Activated T-helper 1 cell treated with anti-CD3 and anti-CD28 coated beads, Interleukin-12 subunit alpha, Interleukin-12 subunit beta, Interleukin-2, Interleukin-4 antibody, amounts not matched to agents 30 ng/mL and 10 ng/mL and 1 ng/mL, durations not matched to agents 14 hours and 24 hours and 36 hours (primary cell): ENCODE data around the gene CBFA2T2. TPM values are rescaled to one million over a fixed set of nuclear protein-coding genes. Genes with fewer than 3 reads are reported as not detected.
"Not testable (repeated sequence)": the region's sequence is repeated elsewhere in the genome, so short reads cannot be mapped to it uniquely, and the experiment has no call there.

ENCODE experiments used
- DNase-seq: peaks from one replicate; pipeline ENCODE4 v3.0.0; 2021; ENCODE audit warnings: low spot score
- H3K27ac Mint-ChIP-seq: one replicate; pipeline ENCODE4 v1.8.0; 2021; ENCODE audit warnings: mild to moderate bottlenecking, mixed read lengths
- H3K27me3 Mint-ChIP-seq: one replicate; pipeline ENCODE4 v1.8.0; 2022; ENCODE audit warnings: mild to moderate bottlenecking, moderate library complexity, mixed read lengths; ENCODE audit not compliant: insufficient read depth
- H3K36me3 Mint-ChIP-seq: one replicate; pipeline ENCODE4 v1.8.0; 2021; ENCODE audit warnings: low read depth, mixed read lengths
- H3K4me1 Mint-ChIP-seq: one replicate; pipeline ENCODE4 v1.8.0; 2021; ENCODE audit warnings: low read depth, mixed read lengths
- H3K4me3 Mint-ChIP-seq: one replicate; pipeline ENCODE4 v1.8.0; 2021; ENCODE audit warnings: mild to moderate bottlenecking, moderate library complexity, mixed read lengths
- H3K9me3 Mint-ChIP-seq: one replicate; pipeline ENCODE4 v1.8.0; 2021; ENCODE audit warnings: mixed read lengths
- intact Hi-C: fragments of 100-400 bp; cut with micrococcal nuclease; formaldehyde crosslinking; loops from one replicate; pipeline ENCODE4 v1.15.1; 2024
- total RNA-seq: library from RNA; stranded (reverse); gene quantifications from 2 replicates; pipeline ENCODE4 v1.2.3, GENCODE V29; 2022

Gene CBFA2T2
- total RNA-seq, 1 donor from 2014 or later, result 12.0 TPM

GRCh38 chr20:33456916-33457642 lies 32.8 kb upstream of the CBFA2T2 start:
- not testable (repeated sequence) for H3K9me3 Mint-ChIP-seq, H3K4me3 Mint-ChIP-seq, H3K36me3 Mint-ChIP-seq, H3K27me3 Mint-ChIP-seq, H3K27ac Mint-ChIP-seq, H3K4me1 Mint-ChIP-seq
- intact Hi-C loops, result loop anchor here (1.0 kb wide), 3 partner anchors 13 to 275 kb away; no protein-coding TSS in a partner anchor
- DNase-seq, result peak; percentile 67

DNA sequence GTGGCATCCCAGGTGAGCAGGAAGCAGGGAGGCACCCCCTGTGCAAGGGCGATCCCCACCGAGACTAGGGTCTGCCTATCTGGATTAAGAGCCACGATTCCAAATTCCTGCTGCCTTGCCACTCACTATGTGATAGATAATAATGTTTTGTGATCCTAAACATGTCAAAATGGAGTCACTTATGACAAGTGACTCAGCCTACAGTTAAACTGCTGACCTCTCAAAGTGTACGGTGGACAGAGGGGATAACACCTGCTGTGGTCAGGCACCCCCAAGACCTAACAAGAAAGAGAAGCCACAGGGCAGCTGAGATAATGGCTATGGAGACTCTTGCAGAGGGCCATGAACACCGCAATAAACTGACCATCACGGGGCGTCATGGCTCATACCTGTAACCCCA lies 30.3 kb upstream of the CBFA2T2 start:
- H3K4me3 Mint-ChIP-seq, result no peak overlapping the region
- no peaks in the 10 kb centered on the region for H3K9me3 Mint-ChIP-seq
- DNase-seq, result no peak
- no peaks in the 10 kb centered on the region for H3K27me3 Mint-ChIP-seq
- H3K27ac Mint-ChIP-seq, result no peak overlapping the region
- intact Hi-C loops, result no loop called here
- H3K36me3 Mint-ChIP-seq, result no peaks in the 10 kb centered on the region
- H3K4me1 Mint-ChIP-seq, result no peaks in the 10 kb centered on the region

- Mint-ChIP-seq H3K36me3 (no peaks in the 10 kb centered on the region), H3K4me3 (no peak overlapping the region), H3K27me3 (no peaks in the 10 kb centered on the region), H3K27ac (no peak overlapping the region), H3K4me1 (no peaks in the 10 kb centered on the region), H3K9me3 (no peaks in the 10 kb centered on the region)
- no peak for DNase-seq
- intact Hi-C loops, result no loop called here
Observed at GRCh38 chr20:33460711-33461110, 29.2 kb upstream of the CBFA2T2 start.

DNA sequence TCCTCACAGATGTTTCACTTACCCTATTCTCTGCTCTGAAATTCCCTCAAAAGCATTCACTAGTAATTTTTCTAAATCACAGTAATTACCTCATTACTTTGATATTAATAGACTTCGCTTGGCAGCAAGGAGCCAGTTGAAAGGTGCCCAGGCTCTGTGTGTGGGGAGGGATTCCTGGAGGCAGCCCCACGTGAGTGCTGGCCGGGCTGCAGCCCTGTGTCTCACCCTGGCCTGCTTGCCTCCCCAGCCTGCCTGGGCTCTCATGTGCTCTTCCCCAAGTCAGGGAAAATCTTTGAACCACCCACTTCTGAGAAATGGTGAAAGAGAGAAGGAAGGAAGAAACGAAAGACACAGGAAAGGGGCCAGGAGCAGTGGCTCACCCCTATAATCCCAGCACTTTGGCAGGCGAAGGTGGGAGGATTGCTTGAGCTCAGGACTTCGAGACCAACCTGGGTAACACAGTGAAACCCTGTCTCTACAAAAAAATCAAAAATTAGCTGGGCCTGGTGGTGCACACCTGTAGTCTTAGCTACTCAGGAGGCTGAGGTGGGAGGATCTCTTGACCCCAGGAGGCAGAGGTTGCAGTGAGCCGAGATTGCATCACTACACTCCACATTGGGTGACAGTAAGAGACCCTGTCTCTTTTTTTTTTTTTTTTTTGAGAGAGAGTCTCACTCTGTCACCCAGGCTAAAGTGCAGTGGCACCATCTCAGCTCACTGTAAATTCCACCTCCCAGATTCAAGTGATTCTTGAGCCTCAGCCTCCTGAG lies 26.4 kb upstream of the CBFA2T2 start:
- H3K4me3 Mint-ChIP-seq, result no peak overlapping the region
- DNase-seq, result no peak
- intact Hi-C loops, result no loop called here
- no peak overlapping the region for H3K27ac Mint-ChIP-seq
- H3K9me3 Mint-ChIP-seq, result no peaks in the 10 kb centered on the region
- H3K36me3 Mint-ChIP-seq, result no peaks in the 10 kb centered on the region
- H3K4me1 Mint-ChIP-seq, result no peaks in the 10 kb centered on the region
- no peaks in the 10 kb centered on the region for H3K27me3 Mint-ChIP-seq

GRCh38 chr20:33464759-33465158 lies 25.1 kb upstream of the CBFA2T2 start:
- H3K27me3 Mint-ChIP-seq, DNase-seq, H3K4me3 Mint-ChIP-seq, H3K9me3 Mint-ChIP-seq, H3K4me1 Mint-ChIP-seq, H3K27ac Mint-ChIP-seq, H3K36me3 Mint-ChIP-seq, intact Hi-C loops: not testable (repeated sequence)

DNA sequence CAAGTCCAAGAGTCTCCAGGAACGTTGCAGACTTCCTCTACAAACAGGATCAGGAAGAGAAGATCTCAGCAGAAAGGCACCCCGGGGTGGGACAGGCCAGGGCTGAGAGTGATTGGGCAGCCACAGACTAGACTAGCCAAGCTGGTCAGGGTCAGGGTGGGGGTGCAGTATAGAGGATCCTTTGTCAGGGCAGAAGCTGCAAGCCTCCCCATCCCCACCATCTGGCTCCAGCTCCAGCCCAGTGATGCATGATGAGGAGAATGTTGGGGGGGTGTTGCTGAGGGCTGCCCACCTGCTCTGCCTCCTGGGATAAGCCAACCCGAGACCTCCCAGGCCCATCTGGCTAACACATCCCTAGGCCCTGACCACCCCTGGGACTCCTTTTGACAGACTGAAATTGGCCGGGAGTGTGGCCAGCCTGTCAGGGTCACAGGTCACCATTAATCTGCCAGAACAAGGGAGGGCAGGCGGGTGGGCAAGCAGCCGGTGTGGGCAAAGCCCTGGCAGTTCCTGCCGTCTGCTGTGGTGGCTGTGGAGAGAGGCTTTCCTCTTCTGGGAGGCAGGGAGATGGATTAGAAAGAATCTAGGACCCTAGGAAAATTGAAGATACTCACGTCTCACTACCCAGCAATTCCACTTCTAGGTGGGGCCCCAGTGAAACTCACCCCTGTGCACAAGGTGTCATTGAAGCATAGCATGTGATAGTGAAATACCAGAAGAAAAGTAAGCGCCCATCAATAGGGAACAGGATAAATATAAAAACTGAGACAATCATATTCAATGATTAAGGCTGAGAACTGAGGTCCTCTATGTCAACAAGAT lies 24.2 kb upstream of the CBFA2T2 start:
- H3K36me3 Mint-ChIP-seq, result no peaks in the 10 kb centered on the region
- intact Hi-C loops, result no loop called here
- no peaks in the 10 kb centered on the region for H3K4me1 Mint-ChIP-seq
- no peaks in the 10 kb centered on the region for H3K9me3 Mint-ChIP-seq
- no peak overlapping the region for H3K4me3 Mint-ChIP-seq
- H3K27me3 Mint-ChIP-seq, result no peaks in the 10 kb centered on the region
- no peak overlapping the region for H3K27ac Mint-ChIP-seq
- DNase-seq, result no peak

DNA sequence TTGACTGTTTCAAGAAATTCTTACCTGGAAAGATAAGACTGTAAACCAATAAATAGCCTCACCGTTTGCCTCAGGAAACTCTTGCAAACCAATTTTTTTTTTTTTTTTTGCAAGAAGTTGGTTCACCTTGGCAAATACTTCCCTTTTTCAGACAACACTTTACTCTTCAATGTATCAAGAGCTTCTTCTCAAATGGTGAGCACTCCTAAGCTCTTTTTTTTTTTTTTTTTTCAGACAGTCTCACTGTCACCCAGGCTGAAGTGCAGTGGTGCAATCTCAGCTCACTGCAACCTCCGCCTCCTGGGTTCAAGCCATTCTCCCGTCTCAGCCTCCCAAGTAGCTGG lies 23.6 kb upstream of the CBFA2T2 start:
- no peaks in the 10 kb centered on the region for H3K36me3 Mint-ChIP-seq
- no peaks in the 10 kb centered on the region for H3K4me1 Mint-ChIP-seq
- DNase-seq, result no peak
- no peak overlapping the region for H3K4me3 Mint-ChIP-seq
- H3K27me3 Mint-ChIP-seq, result no peaks in the 10 kb centered on the region
- H3K9me3 Mint-ChIP-seq, result no peaks in the 10 kb centered on the region
- intact Hi-C loops, result no loop called here
- H3K27ac Mint-ChIP-seq, result no peak overlapping the region

DNA sequence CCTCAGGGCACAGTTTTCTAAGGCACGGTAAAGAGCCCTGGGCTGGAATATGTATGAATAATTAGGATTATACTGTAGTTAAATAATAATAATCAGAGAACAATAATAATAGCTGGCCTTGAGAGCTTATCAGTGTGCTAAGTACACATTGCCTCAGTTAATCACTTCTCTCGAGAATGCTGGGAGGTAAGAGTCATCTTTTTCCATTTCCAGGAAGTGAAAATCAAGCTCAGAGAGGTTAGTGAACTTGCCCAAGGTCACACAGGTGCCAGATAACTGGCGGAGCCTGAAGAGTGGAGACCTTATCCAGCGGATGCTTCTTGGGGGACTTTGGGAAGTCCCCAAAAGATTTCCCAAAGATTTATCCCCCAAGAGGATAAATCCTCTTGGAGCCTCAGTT lies 19.4 kb upstream of the CBFA2T2 start:
- H3K4me3 Mint-ChIP-seq, result no peak overlapping the region
- H3K27me3 Mint-ChIP-seq, result no peaks in the 10 kb centered on the region
- DNase-seq, result no peak
- no peaks in the 10 kb centered on the region for H3K36me3 Mint-ChIP-seq
- intact Hi-C loops, result no loop called here
- no peaks in the 10 kb centered on the region for H3K9me3 Mint-ChIP-seq
- no peak overlapping the region for H3K27ac Mint-ChIP-seq
- no peaks in the 10 kb centered on the region for H3K4me1 Mint-ChIP-seq

DNA sequence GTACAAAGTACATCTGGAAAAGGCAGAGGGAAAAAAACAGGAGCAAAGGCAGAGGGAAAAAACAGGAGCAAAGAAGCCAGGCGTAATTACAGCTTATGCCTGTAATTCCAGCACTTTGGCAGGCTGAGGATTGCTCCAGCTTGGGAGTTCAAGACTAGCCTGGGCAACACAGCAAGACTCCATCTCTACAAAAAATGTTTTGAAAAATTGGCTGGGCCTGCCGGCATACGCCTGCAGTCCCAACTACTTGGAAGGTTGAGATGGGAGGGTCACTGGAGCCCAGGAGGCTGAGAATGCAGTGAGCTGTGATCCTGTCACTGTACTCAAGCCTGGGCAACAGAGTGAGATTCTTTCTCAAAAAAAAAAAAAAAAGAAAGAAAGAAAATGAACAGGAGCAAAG lies 19.0 kb upstream of the CBFA2T2 start:
- Mint-ChIP-seq H3K4me3 (no peak overlapping the region), H3K9me3 (no peaks in the 10 kb centered on the region), H3K27me3 (no peaks in the 10 kb centered on the region), H3K27ac (no peak overlapping the region), H3K36me3 (no peaks in the 10 kb centered on the region), H3K4me1 (no peaks in the 10 kb centered on the region)
- DNase-seq, result no peak
- intact Hi-C loops, result no loop called here

DNA sequence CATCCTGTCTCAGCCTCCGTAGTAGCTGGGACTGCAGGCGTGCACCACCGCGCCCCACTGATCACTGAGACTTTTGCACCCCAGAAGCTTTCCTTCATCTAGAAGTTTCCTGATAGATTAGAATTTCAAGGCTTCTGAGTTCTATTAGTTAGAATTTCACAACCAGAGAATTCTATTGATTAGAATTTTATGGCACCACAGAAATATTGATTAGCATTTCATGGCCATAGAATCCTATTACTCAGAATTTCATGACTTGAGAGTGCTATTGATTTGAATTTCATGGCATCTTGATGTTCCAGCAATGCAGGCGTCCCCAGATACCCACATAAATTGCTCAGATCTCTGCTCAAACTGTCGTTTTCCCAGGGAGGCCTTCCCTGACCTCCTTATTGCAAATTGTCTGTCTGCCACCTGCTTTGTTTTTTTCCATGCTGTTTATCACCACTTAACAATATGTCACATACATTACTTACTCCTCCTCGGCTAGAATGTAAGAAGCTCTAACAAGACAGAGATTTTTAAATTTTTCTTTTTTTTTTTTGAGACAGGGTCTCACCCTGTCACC lies 16.9 kb upstream of the CBFA2T2 start:
- Mint-ChIP-seq H3K9me3 (no peaks in the 10 kb centered on the region), H3K36me3 (no peaks in the 10 kb centered on the region), H3K27ac (no peak overlapping the region), H3K4me3 (no peak overlapping the region), H3K27me3 (no peaks in the 10 kb centered on the region), H3K4me1 (no peaks in the 10 kb centered on the region)
- intact Hi-C loops, result no loop called here
- no peak for DNase-seq

GRCh38 chr20:33474097-33474873 lies 15.6 kb upstream of the CBFA2T2 start:
- no peaks in the 10 kb centered on the region for H3K4me1 Mint-ChIP-seq
- intact Hi-C loops, result no loop called here
- DNase-seq, result no peak
- no peaks in the 10 kb centered on the region for H3K36me3 Mint-ChIP-seq
- H3K27ac Mint-ChIP-seq, result no peak overlapping the region
- H3K9me3 Mint-ChIP-seq, result no peaks in the 10 kb centered on the region
- H3K27me3 Mint-ChIP-seq, result no peaks in the 10 kb centered on the region
- no peak overlapping the region for H3K4me3 Mint-ChIP-seq

DNA sequence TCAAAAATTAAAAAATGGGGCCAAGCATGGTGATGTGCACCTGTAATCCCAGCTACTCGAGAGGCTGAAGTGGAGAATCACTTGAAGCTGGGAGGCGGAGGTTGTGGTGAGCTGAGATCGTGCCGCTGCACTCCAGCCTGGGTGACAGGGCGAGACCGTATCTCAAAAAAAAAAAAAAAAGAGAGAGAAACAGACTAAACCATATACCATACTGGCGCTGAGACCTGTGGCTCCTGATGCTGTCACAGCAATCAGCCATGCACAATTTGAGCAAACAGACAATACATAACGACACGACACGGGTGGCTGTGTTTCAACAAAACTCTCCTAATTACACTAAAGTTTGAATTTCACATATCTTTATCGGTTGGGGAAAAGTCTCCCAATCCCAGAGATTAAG lies 14.9 kb upstream of the CBFA2T2 start:
- intact Hi-C loops, result no loop called here
- H3K9me3 Mint-ChIP-seq, result no peaks in the 10 kb centered on the region
- no peak for DNase-seq
- H3K4me1 Mint-ChIP-seq, result no peaks in the 10 kb centered on the region
- no peaks in the 10 kb centered on the region for H3K27me3 Mint-ChIP-seq
- no peak overlapping the region for H3K27ac Mint-ChIP-seq
- H3K4me3 Mint-ChIP-seq, result no peak overlapping the region
- H3K36me3 Mint-ChIP-seq, result no peaks in the 10 kb centered on the region
